Neuron (in vitro differentiated cells): ENCODE measurements around the gene MAML3.

Experiments used
- H2AFZ ChIP-seq: one replicate; pipeline ENCODE4 v1.6.1; 2013; ENCODE audit warnings: low read depth, mild to moderate bottlenecking, inconsistent platforms, low read length, moderate library complexity
- H3K27me3 ChIP-seq: one replicate; pipeline ENCODE4 v1.6.1; 2013; ENCODE audit warnings: low read length; ENCODE audit not compliant: insufficient read depth
- H3K36me3 ChIP-seq: one replicate; pipeline ENCODE4 v1.6.1; 2013; ENCODE audit warnings: low read length; ENCODE audit not compliant: insufficient read depth
- H3K4me1 ChIP-seq: one replicate; pipeline ENCODE4 v1.6.1; 2013; ENCODE audit warnings: low read length; ENCODE audit not compliant: insufficient read depth
- H3K4me3 ChIP-seq: 2 replicates; pipeline ENCODE4 v1.5.1; 2013; ENCODE audit warnings: mild to moderate bottlenecking, low read length, moderate library complexity
- H3K9me3 ChIP-seq: one replicate; pipeline ENCODE4 v1.6.1; 2013; ENCODE audit warnings: low read length

The MAML3 gene

GRCh38 chr4:139890816-139891215 lies 263.2 kb downstream of the MAML3 start:
- Histone ChIP-seq H3K4me3 (no peak overlapping the region), H3K36me3 (peaks cover 6% of the 10 kb centered on the region), H3K27me3 (no peaks in the 10 kb centered on the region), H2AFZ (no peak overlapping the region), H3K4me1 (peaks cover 18% of the 10 kb centered on the region), H3K9me3 (no peaks in the 10 kb centered on the region)

GRCh38 chr4:139889901-139890300 lies 264.1 kb downstream of the MAML3 start:
- Histone ChIP-seq H3K4me3 (no peak overlapping the region), H3K36me3 (peaks cover 6% of the 10 kb centered on the region), H2AFZ (no peak overlapping the region), H3K9me3 (no peaks in the 10 kb centered on the region), H3K4me1 (peaks cover 18% of the 10 kb centered on the region), H3K27me3 (no peaks in the 10 kb centered on the region)

- Histone ChIP-seq H3K4me3 (no peak overlapping the region), H3K4me1 (peaks cover 18% of the 10 kb centered on the region), H3K36me3 (peaks cover 6% of the 10 kb centered on the region), H3K27me3 (no peaks in the 10 kb centered on the region), H3K9me3 (no peaks in the 10 kb centered on the region), H2AFZ (no peak overlapping the region)
These were observed 264.7 kb downstream of the MAML3 start for GRCh38 chr4:139889264-139889663.

GRCh38 chr4:139887962-139888735 lies 265.8 kb downstream of the MAML3 start:
- no peaks in the 10 kb centered on the region for H3K9me3 ChIP-seq
- H3K36me3 ChIP-seq: peaks cover 6% of the 10 kb centered on the region
- H2AFZ ChIP-seq: no peak overlapping the region
- H3K4me1 ChIP-seq: peaks cover 12% of the 10 kb centered on the region
- no peaks in the 10 kb centered on the region for H3K27me3 ChIP-seq
- H3K4me3 ChIP-seq: no peak overlapping the region

GRCh38 chr4:139887376-139887802 lies 266.6 kb downstream of the MAML3 start:
- Histone ChIP-seq H3K4me1 (peaks cover 12% of the 10 kb centered on the region), H2AFZ (no peak overlapping the region), H3K9me3 (no peaks in the 10 kb centered on the region), H3K36me3 (peaks cover 6% of the 10 kb centered on the region), H3K4me3 (no peak overlapping the region), H3K27me3 (no peaks in the 10 kb centered on the region)

GRCh38 chr4:139886798-139887197 lies 267.2 kb downstream of the MAML3 start:
- H3K36me3 ChIP-seq: peaks cover 6% of the 10 kb centered on the region
- H3K4me1 ChIP-seq: peaks cover 12% of the 10 kb centered on the region
- no peak overlapping the region for H3K4me3 ChIP-seq
- no peak overlapping the region for H2AFZ ChIP-seq
- no peaks in the 10 kb centered on the region for H3K27me3 ChIP-seq
- no peaks in the 10 kb centered on the region for H3K9me3 ChIP-seq

- no peaks in the 10 kb centered on the region for H3K27me3 ChIP-seq
- no peaks in the 10 kb centered on the region for H3K36me3 ChIP-seq
- peaks cover 12% of the 10 kb centered on the region for H3K4me1 ChIP-seq
- H3K9me3 ChIP-seq: no peaks in the 10 kb centered on the region
- no peak overlapping the region for H2AFZ ChIP-seq
- H3K4me3 ChIP-seq: no peak overlapping the region
These were observed 269.5 kb downstream of the MAML3 start for GRCh38 chr4:139884438-139884837.

GRCh38 chr4:139880841-139881240 lies 273.1 kb downstream of the MAML3 start:
- Histone ChIP-seq H2AFZ (no peak overlapping the region), H3K36me3 (no peaks in the 10 kb centered on the region), H3K4me3 (no peak overlapping the region), H3K9me3 (no peaks in the 10 kb centered on the region), H3K27me3 (no peaks in the 10 kb centered on the region), H3K4me1 (peaks cover 16% of the 10 kb centered on the region)

GRCh38 chr4:139878050-139878449 lies 275.9 kb downstream of the MAML3 start:
- Histone ChIP-seq H3K36me3 (no peaks in the 10 kb centered on the region), H3K9me3 (peaks cover 2% of the 10 kb centered on the region), H2AFZ (no peak overlapping the region), H3K4me1 (peaks cover 26% of the 10 kb centered on the region), H3K4me3 (no peak overlapping the region), H3K27me3 (no peaks in the 10 kb centered on the region)

GRCh38 chr4:139876337-139876941 lies 277.5 kb downstream of the MAML3 start:
- no peak overlapping the region for H2AFZ ChIP-seq
- H3K27me3 ChIP-seq: no peaks in the 10 kb centered on the region
- peaks cover 38% of the 10 kb centered on the region for H3K4me1 ChIP-seq
- peaks cover 2% of the 10 kb centered on the region for H3K9me3 ChIP-seq
- H3K4me3 ChIP-seq: no peak overlapping the region
- no peaks in the 10 kb centered on the region for H3K36me3 ChIP-seq

GRCh38 chr4:139875411-139875825 lies 278.6 kb downstream of the MAML3 start:
- no peaks in the 10 kb centered on the region for H3K27me3 ChIP-seq

GRCh38 chr4:139873111-139873860 lies 280.7 kb downstream of the MAML3 start:
- Histone ChIP-seq H3K4me3 (no peak overlapping the region), H2AFZ (no peak overlapping the region), H3K9me3 (peaks cover 2% of the 10 kb centered on the region), H3K4me1 (peaks cover 40% of the 10 kb centered on the region), H3K36me3 (no peaks in the 10 kb centered on the region), H3K27me3 (no peaks in the 10 kb centered on the region)

More at GRCh38 chr4:139875411-139875825, 278.6 kb downstream of the MAML3 start:
- peaks cover 2% of the 10 kb centered on the region for H3K9me3 ChIP-seq
- H2AFZ ChIP-seq: no peak overlapping the region
- H3K4me1 ChIP-seq: peaks cover 40% of the 10 kb centered on the region
- H3K36me3 ChIP-seq: no peaks in the 10 kb centered on the region
- no peak overlapping the region for H3K4me3 ChIP-seq

GRCh38 chr4:139872274-139872673 lies 281.7 kb downstream of the MAML3 start:
- Histone ChIP-seq H3K36me3 (no peaks in the 10 kb centered on the region), H3K27me3 (no peaks in the 10 kb centered on the region), H3K9me3 (peaks cover 2% of the 10 kb centered on the region), H3K4me3 (no peak overlapping the region), H2AFZ (no peak overlapping the region), H3K4me1 (peaks cover 38% of the 10 kb centered on the region)
